Measurements from ENCODE around the gene JARID2. TPM values are rescaled to one million over a fixed set of nuclear protein-coding genes. Genes with fewer than 3 reads are reported as not detected.

JARID2 gene
- total and polyA plus RNA-seq, 9 of the 15 experiments (the other 6 are each of a cell fraction or from before 2014, with no cell fraction given) = 5.0 to 29.0 (median 15.6) TPM

GRCh38 chr6:15481390-15482291 is 235.8 kb downstream of the JARID2 start (continued):
- TF ChIP-seq REST (IDR thresholded peaks at IDR 0.05; ENCODE audit: borderline replicate concordance) = peak; percentile 44; the same call in 1 of the 2 replicates
- TF ChIP-seq REST (CRISPR knock-in tag; IDR thresholded peaks at IDR 0.05; ENCODE audit: low read depth) = no peak
- no peak for TF ChIP-seq ZC3H4 (CRISPR knock-in tag; IDR thresholded peaks at IDR 0.05; ENCODE audit: borderline replicate concordance)
- TF ChIP-seq, protein P1, sequence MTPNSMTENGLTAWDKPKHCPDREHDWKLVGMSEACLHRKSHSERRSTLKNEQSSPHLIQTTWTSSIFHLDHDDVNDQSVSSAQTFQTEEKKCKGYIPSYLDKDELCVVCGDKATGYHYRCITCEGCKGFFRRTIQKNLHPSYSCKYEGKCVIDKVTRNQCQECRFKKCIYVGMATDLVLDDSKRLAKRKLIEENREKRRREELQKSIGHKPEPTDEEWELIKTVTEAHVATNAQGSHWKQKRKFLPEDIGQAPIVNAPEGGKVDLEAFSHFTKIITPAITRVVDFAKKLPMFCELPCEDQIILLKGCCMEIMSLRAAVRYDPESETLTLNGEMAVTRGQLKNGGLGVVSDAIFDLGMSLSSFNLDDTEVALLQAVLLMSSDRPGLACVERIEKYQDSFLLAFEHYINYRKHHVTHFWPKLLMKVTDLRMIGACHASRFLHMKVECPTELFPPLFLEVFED (CRISPR knock-in tag; conservative IDR thresholded peaks at IDR 0.05) = no peak
- TF ChIP-seq SMAD4 (CRISPR knock-in tag; conservative IDR thresholded peaks at IDR 0.05) = peak; percentile 78
- TF ChIP-seq TRIM28 (IDR thresholded peaks at IDR 0.05) = 0 out of 2 replicates have a peak, but pooled peaks have one; percentile 28
- peak; percentile 94 for TF ChIP-seq SOX6 (IDR thresholded peaks at IDR 0.05)
- TF ChIP-seq USF1 (CRISPR knock-in tag; IDR thresholded peaks at IDR 0.05) = peak; percentile 43; the same call in 1 of the 2 replicates
- TF ChIP-seq, protein P2, sequence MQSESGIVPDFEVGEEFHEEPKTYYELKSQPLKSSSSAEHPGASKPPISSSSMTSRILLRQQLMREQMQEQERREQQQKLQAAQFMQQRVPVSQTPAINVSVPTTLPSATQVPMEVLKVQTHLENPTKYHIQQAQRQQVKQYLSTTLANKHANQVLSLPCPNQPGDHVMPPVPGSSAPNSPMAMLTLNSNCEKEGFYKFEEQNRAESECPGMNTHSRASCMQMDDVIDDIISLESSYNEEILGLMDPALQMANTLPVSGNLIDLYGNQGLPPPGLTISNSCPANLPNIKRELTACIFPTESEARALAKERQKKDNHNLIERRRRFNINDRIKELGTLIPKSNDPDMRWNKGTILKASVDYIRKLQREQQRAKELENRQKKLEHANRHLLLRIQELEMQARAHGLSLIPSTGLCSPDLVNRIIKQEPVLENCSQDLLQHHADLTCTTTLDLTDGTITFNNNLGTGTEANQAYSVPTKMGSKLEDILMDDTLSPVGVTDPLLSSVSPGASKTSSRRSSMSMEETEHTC (IDR thresholded peaks at IDR 0.05) = peak; percentile 88
- no peak for TF ChIP-seq NFYB (IDR thresholded peaks at IDR 0.05; ENCODE audit: extremely low read depth, insufficient read length)
- TF ChIP-seq, protein P3, sequence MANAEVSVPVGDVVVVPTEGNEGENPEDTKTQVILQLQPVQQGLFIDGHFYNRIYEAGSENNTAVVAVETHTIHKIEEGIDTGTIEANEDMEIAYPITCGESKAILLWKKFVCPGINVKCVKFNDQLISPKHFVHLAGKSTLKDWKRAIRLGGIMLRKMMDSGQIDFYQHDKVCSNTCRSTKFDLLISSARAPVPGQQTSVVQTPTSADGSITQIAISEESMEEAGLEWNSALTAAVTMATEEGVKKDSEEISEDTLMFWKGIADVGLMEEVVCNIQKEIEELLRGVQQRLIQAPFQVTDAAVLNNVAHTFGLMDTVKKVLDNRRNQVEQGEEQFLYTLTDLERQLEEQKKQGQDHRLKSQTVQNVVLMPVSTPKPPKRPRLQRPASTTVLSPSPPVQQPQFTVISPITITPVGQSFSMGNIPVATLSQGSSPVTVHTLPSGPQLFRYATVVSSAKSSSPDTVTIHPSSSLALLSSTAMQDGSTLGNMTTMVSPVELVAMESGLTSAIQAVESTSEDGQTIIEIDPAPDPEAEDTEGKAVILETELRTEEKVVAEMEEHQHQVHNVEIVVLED (CRISPR knock-in tag; IDR thresholded peaks at IDR 0.05) = no peak
- peak; percentile 63; the same call in 1 of the 2 replicates for TF ChIP-seq RAD51 (IDR thresholded peaks at IDR 0.05; ENCODE audit: borderline replicate concordance, low read depth)
- TF ChIP-seq BCL6 (CRISPR knock-in tag; IDR thresholded peaks at IDR 0.05) = no peak
- peak; percentile 89 for TF ChIP-seq PML (IDR thresholded peaks at IDR 0.05; ENCODE audit: low read length)

All from K562 (cell line).